Psoas muscle (tissue), 8 donors: ENCODE measurements around the gene PAX2. TPM values are rescaled to one million over a fixed set of nuclear protein-coding genes. Genes with fewer than 3 reads are reported as not detected.

Experiments used
- ATAC-seq, 4 donors: fragments of 200-7000 bp; cut with Tn5 transposase; one replicate each; pipeline ENCODE4 v1.9.1; 2020; ENCODE audit warnings: moderate library complexity in 3 of 4, mild to moderate bottlenecking in 2 of 4
- DNase-seq, 2 donors: peaks; one replicate each; pipeline ENCODE4 v3.0.0-alpha.2; 2020
- H3K27ac ChIP-seq: fragments of 200-600 bp; one replicate; pipeline ENCODE4 v1.8.0; 2022
- H3K27me3 ChIP-seq, 3 donors: fragments of 200-600 bp in 1 of 3; one replicate each; pipeline versions ENCODE4 v1.6.1 to v1.8.0; 2013 to 2022; ENCODE audit warnings: low read length in 2 of 3, mild to moderate bottlenecking in 2 of 3, moderate library complexity in 1 of 3; ENCODE audit not compliant: insufficient read depth in 3 of 3
- H3K36me3 ChIP-seq, 2 donors: fragments of 200-600 bp in 1 of 2; one replicate each; pipeline versions ENCODE4 v1.6.1 to v1.8.0; 2013 to 2022; ENCODE audit warnings: low read depth in 1 of 2, mild to moderate bottlenecking in 1 of 2, moderate library complexity in 1 of 2; ENCODE audit not compliant: insufficient read depth in 1 of 2
- H3K4me1 ChIP-seq: fragments of 200-600 bp; one replicate; pipeline ENCODE4 v1.8.0; 2022
- H3K4me3 ChIP-seq: fragments of 200-600 bp; one replicate; pipeline ENCODE4 v1.8.0; 2022; ENCODE audit warnings: mild to moderate bottlenecking
- H3K9me3 ChIP-seq: fragments of 200-600 bp; one replicate; pipeline ENCODE4 v1.8.0; 2022
- WGBS, 3 donors: extraction: QIAGEN DNeasy Blood & Tissue Kit; methylation state at CpG; one replicate each; pipeline versions ENCODE4 v1.1.6 to v1.1.7; 2013; 5-methylcytosine and 5-hydroxymethylcytosine counted together
- intact Hi-C, 2 donors: fragments of 100-400 bp; cut with DNase I; formaldehyde crosslinking; loops; one replicate each; pipeline versions ENCODE4 v1.11.0 to v1.14.2; 2022
- polyA plus RNA-seq, 3 donors: library from polyadenylated mRNA; stranded (reverse); fragments of 200-250 nt; gene quantifications; one replicate each; pipeline ENCODE4 v1.2.3, GENCODE V29; 2013
- total RNA-seq, 4 donors: library from RNA; stranded (reverse); fragmentation: NEBNext Ultra II Directional in 2 of 4; extraction: Animal tissue kit (Norgen Biotek cat#: 25700) in 2 of 4; gene quantifications; one replicate each; pipeline versions ENCODE4 v1.2.1 to v1.2.4, GENCODE V29; 2021 to 2023
- TF ChIP-seq, protein P1 (sequence below): fragments of 200-600 bp; IDR thresholded peaks from one replicate; pipeline ENCODE4 v1.8.0; 2022; ENCODE audit warnings: antibody characterized with exemption
- donor health status: healthy with polysubstance abuse.
- donor health status: DM: no; HTN: no; CAD: no; lungs with moderate emphysema.
- donor health status: Bipolar disorder and iron deficiency.
- donor health status: healthy.
- donor health status: DM: yes; HTN: yes; CAD: no.
- donor health status: DM: no; HTN: no; CAD: no.
- donor health status: DM: no; HTN: no; CAD: no.
- donor health status: DM: yes; HTN: yes; CAD: no.

The PAX2 gene
- total and polyA plus RNA-seq, 7 donors: not detected

DNA sequence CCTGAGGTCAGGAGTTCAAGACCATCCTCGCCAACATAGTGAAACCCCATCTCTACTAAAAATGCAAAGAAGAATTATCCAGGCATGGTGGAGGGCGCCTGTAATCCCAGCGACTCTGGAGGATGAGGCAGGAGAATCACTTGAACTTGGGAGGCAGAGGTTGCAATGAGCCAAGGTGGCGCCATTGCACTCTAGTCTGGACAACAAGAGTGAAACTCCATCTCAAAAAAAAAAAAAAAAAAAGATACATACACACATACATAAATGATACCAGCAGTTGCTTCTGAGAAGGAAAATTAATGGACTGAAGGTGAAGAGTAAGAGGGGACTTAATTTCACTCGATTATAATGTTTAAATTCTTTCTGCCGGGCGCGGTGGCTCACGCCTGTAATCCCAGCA is 40.2 kb upstream of the PAX2 start:
- Histone ChIP-seq H3K36me3 (no peaks in the 10 kb centered on the region), H3K9me3 (no peaks in the 10 kb centered on the region), H3K27me3 (peaks cover 0 to 50% (median 21%) of the 10 kb centered on the region in 3 donors), H3K4me3 (no peak overlapping the region), H3K4me1 (no peaks in the 10 kb centered on the region), H3K27ac (no peak overlapping the region)
- TF ChIP-seq, protein P1, sequence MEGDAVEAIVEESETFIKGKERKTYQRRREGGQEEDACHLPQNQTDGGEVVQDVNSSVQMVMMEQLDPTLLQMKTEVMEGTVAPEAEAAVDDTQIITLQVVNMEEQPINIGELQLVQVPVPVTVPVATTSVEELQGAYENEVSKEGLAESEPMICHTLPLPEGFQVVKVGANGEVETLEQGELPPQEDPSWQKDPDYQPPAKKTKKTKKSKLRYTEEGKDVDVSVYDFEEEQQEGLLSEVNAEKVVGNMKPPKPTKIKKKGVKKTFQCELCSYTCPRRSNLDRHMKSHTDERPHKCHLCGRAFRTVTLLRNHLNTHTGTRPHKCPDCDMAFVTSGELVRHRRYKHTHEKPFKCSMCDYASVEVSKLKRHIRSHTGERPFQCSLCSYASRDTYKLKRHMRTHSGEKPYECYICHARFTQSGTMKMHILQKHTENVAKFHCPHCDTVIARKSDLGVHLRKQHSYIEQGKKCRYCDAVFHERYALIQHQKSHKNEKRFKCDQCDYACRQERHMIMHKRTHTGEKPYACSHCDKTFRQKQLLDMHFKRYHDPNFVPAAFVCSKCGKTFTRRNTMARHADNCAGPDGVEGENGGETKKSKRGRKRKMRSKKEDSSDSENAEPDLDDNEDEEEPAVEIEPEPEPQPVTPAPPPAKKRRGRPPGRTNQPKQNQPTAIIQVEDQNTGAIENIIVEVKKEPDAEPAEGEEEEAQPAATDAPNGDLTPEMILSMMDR: no peak
- 80 to 84% (median 80%) methylated on average over 9 of the region's 9 CpGs for WGBS, 3 donors
- intact Hi-C loops: no loop called here
- DNase-seq: no peak
- no peak for ATAC-seq

DNA sequence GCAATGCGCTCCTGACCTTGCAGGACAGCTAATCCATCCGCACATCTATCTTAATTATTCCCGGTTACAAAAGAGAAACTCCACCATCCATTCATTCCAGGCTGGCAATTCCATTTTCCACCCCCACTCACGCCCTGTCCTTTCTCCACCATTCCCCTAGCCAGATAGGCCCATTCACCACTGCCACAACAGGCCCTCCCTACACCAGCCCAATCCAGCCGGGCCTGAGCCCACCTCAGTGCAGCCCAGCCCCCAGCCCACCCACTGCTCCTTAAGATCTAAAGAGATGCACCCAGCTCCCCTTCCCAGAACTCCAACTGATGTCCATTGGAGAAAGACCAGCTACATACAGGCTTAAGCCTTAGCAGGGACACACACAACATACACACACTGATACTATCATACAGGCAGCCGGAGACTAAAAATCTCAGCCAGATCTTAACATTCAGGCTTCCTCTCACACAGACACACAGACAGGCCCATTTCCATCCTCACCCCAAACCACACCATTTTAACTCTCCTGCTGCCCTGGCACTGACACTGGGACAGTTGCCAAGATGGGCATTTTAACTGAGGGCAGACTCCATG is 38.0 kb upstream of the PAX2 start:
- TF ChIP-seq, protein P1: no peak
- Histone ChIP-seq H3K27me3 (peaks cover 0 to 64% (median 33%) of the 10 kb centered on the region in 3 donors), H3K36me3 (no peaks in the 10 kb centered on the region), H3K4me1 (no peaks in the 10 kb centered on the region), H3K27ac (no peak overlapping the region), H3K4me3 (no peak overlapping the region), H3K9me3 (no peaks in the 10 kb centered on the region)
- no peak for ATAC-seq
- DNase-seq: no peak
- intact Hi-C loops: no loop called here
- WGBS, 3 donors: 77 to 85% (median 81%) methylated on average over 6 of the region's 6 CpGs

GRCh38 chr10:100709146-100710082 is 36.0 kb upstream of the PAX2 start:
- intact Hi-C loops: no loop called here
- ATAC-seq: no peak
- Histone ChIP-seq H3K4me1 (no peaks in the 10 kb centered on the region), H3K27ac (no peak overlapping the region), H3K27me3 (peaks cover 0 to 82% (median 45%) of the 10 kb centered on the region in 3 donors), H3K36me3 (no peaks in the 10 kb centered on the region), H3K9me3 (no peaks in the 10 kb centered on the region), H3K4me3 (no peak overlapping the region)
- WGBS, 3 donors: 6 to 10% (median 8%) methylated on average over 23 to 26 of the region's 26 CpGs
- TF ChIP-seq, protein P1: no peak
- DNase-seq: no peak

- no peak for ATAC-seq
- H3K4me1 ChIP-seq: no peaks in the 10 kb centered on the region
- 4% methylated on average over 32 to 48 of the region's 48 CpGs for WGBS, 3 donors
- H3K27ac ChIP-seq: no peak overlapping the region
- H3K4me3 ChIP-seq: no peak overlapping the region
- TF ChIP-seq, protein P1: no peak
- no peaks in the 10 kb centered on the region for H3K36me3 ChIP-seq
- H3K9me3 ChIP-seq: no peaks in the 10 kb centered on the region
- H3K27me3 ChIP-seq: peaks cover 4 to 85% (median 50%) of the 10 kb centered on the region in 3 donors
- DNase-seq: no peak
- intact Hi-C loops: no loop called here
These were observed 35.1 kb upstream of the PAX2 start for GRCh38 chr10:100710151-100710871.
